K562 (cell line): ENCODE data around the gene SND1. TPM values are rescaled to one million over a fixed set of nuclear protein-coding genes. Genes with fewer than 3 reads are reported as not detected.

Experiments
- AFF4 ChIP-seq: sonication (generic); formaldehyde crosslinking; IDR thresholded peaks from 2 replicates; pipeline ENCODE4 v1.8.0; 2023; ENCODE audit warnings: mild to moderate bottlenecking, missing genetic modification reagents
- BDP1 ChIP-seq: IDR thresholded peaks from 3 replicates; pipeline ENCODE4 v1.6.1; 2011; ENCODE audit not compliant: insufficient read length, insufficient read depth
- BMI1 ChIP-seq: fragments of 150-350 bp; IDR thresholded peaks from 2 replicates; pipeline ENCODE4 v1.6.1; 2014; ENCODE audit warnings: low read length
- EP400 ChIP-seq: fragments of 450-650 bp; IDR thresholded peaks from 2 replicates; pipeline ENCODE4 v1.6.1; 2017; ENCODE audit warnings: antibody characterized with exemption, mild to moderate bottlenecking, moderate library complexity
- ESRRA ChIP-seq: fragments of 450-650 bp; IDR thresholded peaks from 2 replicates; pipeline ENCODE4 v1.6.1; 2014; ENCODE audit warnings: low read depth, mild to moderate bottlenecking, moderate library complexity, borderline replicate concordance
- ETV1 ChIP-seq: fragments of 450-650 bp; conservative IDR thresholded peaks from 2 replicates; pipeline ENCODE4 v1.6.1; 2016; ENCODE audit warnings: missing genetic modification characterization, control low read depth, low read depth, missing compliant biosample characterization
- HMGXB4 ChIP-seq: sonication (generic); formaldehyde crosslinking; IDR thresholded peaks from 2 replicates; pipeline ENCODE4 v1.8.1; 2023; ENCODE audit warnings: mild to moderate bottlenecking, missing genetic modification reagents
- KDM5B ChIP-seq: fragments of 200-600 bp; sonication (generic); IDR thresholded peaks from 2 replicates; pipeline ENCODE4 v1.6.1; 2012; ENCODE audit warnings: low read depth, mild to moderate bottlenecking, moderate library complexity, low read length, control low read depth, inconsistent platforms; ENCODE audit not compliant: insufficient replicate concordance
- KLF10 ChIP-seq: fragments of 250-450 bp; sonication (Bioruptor Pico); IDR thresholded peaks from 2 replicates; pipeline ENCODE4 v1.6.1; 2021; ENCODE audit warnings: matching md5 sums
- KLF6 ChIP-seq: fragments of 250-450 bp; sonication (Bioruptor Pico); IDR thresholded peaks from 2 replicates; pipeline ENCODE4 v1.4.0; 2020; ENCODE audit warnings: mild to moderate bottlenecking, moderate library complexity, borderline replicate concordance
- PHF8 ChIP-seq: fragments of 200-600 bp; sonication (generic); IDR thresholded peaks from 2 replicates; pipeline ENCODE4 v1.6.1; 2012; ENCODE audit warnings: mixed run types, mild to moderate bottlenecking, inconsistent platforms, low read length, moderate library complexity, borderline replicate concordance
- RAD21 ChIP-seq, 2 experiments: fragments of 250-450 bp in 1 of 2; fragments of 450-650 bp in 1 of 2; sonication (Bioruptor Pico) in 1 of 2; formaldehyde crosslinking in 1 of 2; IDR thresholded peaks in 1 of 2; conservative IDR thresholded peaks in 1 of 2; 2 replicates each; pipeline versions ENCODE4 v1.4.0 to v1.8.0; 2020 to 2022; ENCODE audit warnings: mild to moderate bottlenecking in 2 of 2, moderate library complexity in 1 of 2
- RB1 ChIP-seq: fragments of 450-650 bp; IDR thresholded peaks from 2 replicates; pipeline ENCODE4 v1.6.1; 2017; ENCODE audit warnings: low read depth, mild to moderate bottlenecking
- ZNF347 ChIP-seq: fragments of 450-650 bp; formaldehyde crosslinking; IDR thresholded peaks from 2 replicates; pipeline ENCODE4 v1.4.0; 2020; ENCODE audit warnings: low read depth, mild to moderate bottlenecking, moderate library complexity
- ZNF592 ChIP-seq: fragments of 450-650 bp; IDR thresholded peaks from 2 replicates; pipeline ENCODE4 v1.6.1; 2017; ENCODE audit warnings: antibody characterized with exemption, mild to moderate bottlenecking
- polyA plus RNA-seq, 8 experiments: library from polyadenylated mRNA; depleted of rRNA in 4 of 8; stranded (reverse) in 5 of 8; unstranded in 3 of 8; fragments of >200 nt; fragmentation: Nextera tagmentation in 2 of 8; fragmentation: Illumina TruSeq in 1 of 8; extraction: Ambion mirVana in 2 of 8; extraction: Trizol in 1 of 8; gene quantifications; 2 replicates each; pipeline versions ENCODE4 v1.2.1 to v1.2.3, GENCODE V29; 2011 to 2014; ENCODE audit warnings: inconsistent platforms in 1 of 8, missing spikeins in 1 of 8
- total RNA-seq, 7 experiments: library from RNA; depleted of rRNA in 6 of 7; stranded (reverse); fragments of >200 nt in 6 of 7; fragmentation: Illumina TruSeq in 2 of 7; extraction: Trizol in 2 of 7; gene quantifications; 2 replicates each; pipeline versions ENCODE4 v1.2.1 to v1.2.3, GENCODE V29; 2011 to 2021; ENCODE audit warnings: low replicate concordance in 1 of 7
- TF ChIP-seq, protein P1 (sequence below): sonication (generic); formaldehyde crosslinking; IDR thresholded peaks from 2 replicates; pipeline ENCODE4 v1.9.0; 2022; ENCODE audit warnings: mild to moderate bottlenecking, missing genetic modification reagents

The SND1 gene
- total and polyA plus RNA-seq, 9 of the 15 experiments (the other 6 are each of a cell fraction or from before 2014, with no cell fraction given), result 46.5 to 307 (median 191) TPM

DNA sequence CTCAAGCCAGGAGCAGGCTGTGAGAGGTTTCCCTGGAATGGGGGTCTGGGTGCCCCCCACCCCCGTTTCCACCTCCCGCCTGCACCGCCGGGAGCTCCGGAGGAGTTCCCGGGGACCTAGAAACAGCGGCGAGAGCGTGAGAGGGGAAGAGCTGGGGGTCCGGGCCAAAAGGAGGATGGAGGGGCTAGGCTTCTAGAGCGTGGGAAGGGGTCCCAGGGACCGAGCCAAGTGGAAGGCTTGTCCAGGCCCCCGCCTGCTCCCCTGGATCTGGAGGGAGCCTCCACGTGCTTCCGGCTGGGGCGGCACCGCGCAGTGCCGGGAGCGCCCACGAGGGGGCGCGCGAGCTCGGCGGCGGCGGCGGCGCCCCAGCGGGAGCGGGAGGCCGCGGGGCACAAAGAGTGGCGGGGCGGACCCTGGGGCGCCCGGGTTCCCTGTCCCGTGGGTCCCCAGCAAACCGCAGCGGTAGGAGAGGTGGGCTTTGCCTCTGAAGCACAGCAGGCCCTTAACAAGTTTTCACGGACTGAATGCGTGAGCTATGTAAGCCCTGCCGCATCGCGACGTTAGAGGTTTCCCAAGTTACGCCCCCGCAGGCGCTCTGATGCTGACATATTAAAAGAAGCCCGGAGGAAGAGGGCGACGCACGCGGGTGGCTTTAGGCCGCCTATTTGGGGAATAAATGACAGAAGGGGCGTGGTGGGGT lies 483.7 kb downstream of the SND1 start (continued):
- TF ChIP-seq KDM5B, result peak; percentile 38
- no peak for TF ChIP-seq BMI1
- TF ChIP-seq KLF10 (CRISPR knock-in tag), result no peak
- no peak for TF ChIP-seq BDP1
- TF ChIP-seq ESRRA, result peak; percentile 56; the same call in 1 of the 2 replicates
- TF ChIP-seq ZNF347, result no peak
- TF ChIP-seq KLF6, result no peak
- TF ChIP-seq, protein P1, sequence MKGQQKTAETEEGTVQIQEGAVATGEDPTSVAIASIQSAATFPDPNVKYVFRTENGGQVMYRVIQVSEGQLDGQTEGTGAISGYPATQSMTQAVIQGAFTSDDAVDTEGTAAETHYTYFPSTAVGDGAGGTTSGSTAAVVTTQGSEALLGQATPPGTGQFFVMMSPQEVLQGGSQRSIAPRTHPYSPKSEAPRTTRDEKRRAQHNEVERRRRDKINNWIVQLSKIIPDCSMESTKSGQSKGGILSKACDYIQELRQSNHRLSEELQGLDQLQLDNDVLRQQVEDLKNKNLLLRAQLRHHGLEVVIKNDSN (CRISPR knock-in tag), result peak; percentile 61; the same call in 1 of the 2 replicates
- TF ChIP-seq PHF8, result peak; percentile 51; the same call in 1 of the 2 replicates
- TF ChIP-seq ETV1, result peak; percentile 66
- peak; percentile 71; the same call in 1 of the 2 replicates for TF ChIP-seq AFF4 (CRISPR knock-in tag)
- peak; percentile 77; the same call in 1 of the 2 replicates for TF ChIP-seq EP400
- TF ChIP-seq RB1, result peak; percentile 99
- TF ChIP-seq RAD21 (CRISPR knock-in tag; conservative IDR thresholded peaks at IDR 0.05 in 1 of 2, IDR thresholded peaks at IDR 0.05 in 1 of 2), result peak; percentile 77 to 90
- TF ChIP-seq HMGXB4 (CRISPR knock-in tag), result peak; percentile 67; the same call in 1 of the 2 replicates
- peak; percentile 89 for TF ChIP-seq ZNF592
